ENCODE data around the gene SPON2.

Gene SPON2

GRCh38 chr4:1172228-1172851 lies at the start of gene SPON2:
TSS of gene SPON2 (minus strand) at chr4:1172583.
- DNase-seq: no peak

- no peak for DNase-seq
Measured at GRCh38 chr4:1221155-1221870, 48.9 kb upstream of the SPON2 start.

- DNase-seq: no peak
Measured at GRCh38 chr4:1220566-1220965, 48.2 kb upstream of the SPON2 start.

GRCh38 chr4:1219566-1219950 lies 47.2 kb upstream of the SPON2 start:
- DNase-seq: no peak

GRCh38 chr4:1218634-1219565 lies 46.5 kb upstream of the SPON2 start:
- DNase-seq: no peak

- DNase-seq: no peak
Measured at GRCh38 chr4:1217366-1217765, 45.0 kb upstream of the SPON2 start.

GRCh38 chr4:1216869-1217294 lies 44.5 kb upstream of the SPON2 start:
- peak; percentile 55 for DNase-seq

- DNase-seq: no peak
Measured at GRCh38 chr4:1216076-1216614, 43.8 kb upstream of the SPON2 start.

- DNase-seq: no peak
Measured at GRCh38 chr4:1215141-1216075, 43.0 kb upstream of the SPON2 start.

GRCh38 chr4:1214101-1215095 lies 42.0 kb upstream of the SPON2 start:
- DNase-seq: no peak

GRCh38 chr4:1213336-1213995 lies 41.1 kb upstream of the SPON2 start:
- DNase-seq: no peak

- no peak for DNase-seq
Measured at GRCh38 chr4:1212546-1213335, 40.4 kb upstream of the SPON2 start.

GRCh38 chr4:1211891-1212545 lies 39.6 kb upstream of the SPON2 start:
- DNase-seq: no peak

GRCh38 chr4:1211371-1211770 lies 39.0 kb upstream of the SPON2 start:
- DNase-seq: no peak

- no peak for DNase-seq
Measured at GRCh38 chr4:1210971-1211370, 38.6 kb upstream of the SPON2 start.

GRCh38 chr4:1210241-1210841 lies 38.0 kb upstream of the SPON2 start:
- DNase-seq: no peak

- DNase-seq: no peak
Measured at GRCh38 chr4:1209821-1210220, 37.4 kb upstream of the SPON2 start.

GRCh38 chr4:1208970-1209704 lies 36.8 kb upstream of the SPON2 start:
- DNase-seq: no peak
